Fibroblast of the conjunctiva (primary cell): ENCODE measurements around the gene PLVAP.

Experiments used
- DNase-seq: peaks from one replicate; pipeline ENCODE4 v3.0.0-alpha.2; 2010; ENCODE audit warnings: low read depth

The PLVAP gene, protein sequence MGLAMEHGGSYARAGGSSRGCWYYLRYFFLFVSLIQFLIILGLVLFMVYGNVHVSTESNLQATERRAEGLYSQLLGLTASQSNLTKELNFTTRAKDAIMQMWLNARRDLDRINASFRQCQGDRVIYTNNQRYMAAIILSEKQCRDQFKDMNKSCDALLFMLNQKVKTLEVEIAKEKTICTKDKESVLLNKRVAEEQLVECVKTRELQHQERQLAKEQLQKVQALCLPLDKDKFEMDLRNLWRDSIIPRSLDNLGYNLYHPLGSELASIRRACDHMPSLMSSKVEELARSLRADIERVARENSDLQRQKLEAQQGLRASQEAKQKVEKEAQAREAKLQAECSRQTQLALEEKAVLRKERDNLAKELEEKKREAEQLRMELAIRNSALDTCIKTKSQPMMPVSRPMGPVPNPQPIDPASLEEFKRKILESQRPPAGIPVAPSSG

DNA sequence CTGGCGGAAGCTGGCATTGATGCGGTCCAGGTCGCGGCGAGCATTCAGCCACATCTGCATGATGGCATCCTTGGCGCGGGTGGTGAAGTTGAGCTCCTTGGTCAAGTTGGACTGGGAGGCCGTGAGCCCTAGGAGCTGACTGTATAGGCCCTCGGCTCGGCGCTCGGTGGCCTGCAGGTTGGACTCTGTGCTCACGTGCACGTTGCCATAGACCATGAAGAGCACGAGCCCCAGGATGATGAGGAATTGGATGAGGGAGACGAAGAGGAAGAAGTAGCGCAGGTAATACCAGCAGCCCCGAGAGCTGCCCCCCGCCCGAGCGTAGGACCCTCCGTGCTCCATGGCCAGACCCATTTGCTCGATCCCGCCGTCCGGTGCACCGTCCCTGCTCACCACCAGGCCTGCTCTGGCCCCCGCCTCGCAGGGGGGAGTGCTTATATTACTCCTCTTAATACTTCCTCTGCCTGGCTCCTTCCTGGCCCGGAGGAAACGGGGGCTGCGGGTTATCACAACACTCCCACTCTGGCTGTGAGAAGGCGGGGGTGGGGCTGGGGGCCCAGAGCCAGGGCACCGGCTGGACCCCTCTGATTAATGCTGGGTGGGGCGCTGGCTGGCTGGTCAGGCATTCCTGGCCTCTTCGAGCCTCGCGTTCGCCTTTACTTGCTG lies at the start of gene PLVAP:
TSS of gene PLVAP (minus strand) at position 408 of the 666 bp plus-strand sequence. CDS start at position 354, 54 bp downstream.
- no peak for DNase-seq

DNA sequence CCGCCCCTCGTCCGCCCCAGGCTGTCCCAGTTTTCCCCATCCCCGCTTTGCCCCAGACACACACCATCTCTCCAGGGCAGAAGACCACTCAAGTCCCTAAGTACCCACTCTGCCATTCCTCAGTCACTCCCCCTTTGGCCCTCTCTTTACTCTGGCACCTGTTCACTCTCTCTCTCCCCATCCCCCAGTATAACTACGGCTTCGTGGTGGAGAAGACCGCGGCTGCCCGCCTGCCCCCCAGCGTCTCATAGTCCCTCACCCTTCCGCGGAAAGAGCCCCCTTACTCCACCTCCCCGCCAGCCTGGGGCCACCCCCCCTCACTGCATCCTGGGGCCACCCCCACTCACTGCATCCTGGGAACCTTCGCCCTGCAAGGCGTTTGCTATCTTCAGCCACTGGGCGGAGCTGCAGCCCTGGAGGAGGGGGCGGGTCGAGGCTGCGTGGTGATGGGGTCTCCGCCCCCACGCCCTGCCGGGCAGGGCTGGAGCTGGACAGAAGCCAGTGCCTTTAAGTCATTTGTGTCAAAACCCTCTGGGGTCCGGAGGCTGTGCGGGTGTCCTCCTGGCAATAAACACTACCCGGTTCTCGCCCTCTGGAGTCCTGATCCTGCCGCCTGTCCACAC lies 47.7 kb upstream of the PLVAP start:
- peak; percentile 9 for DNase-seq

DNA sequence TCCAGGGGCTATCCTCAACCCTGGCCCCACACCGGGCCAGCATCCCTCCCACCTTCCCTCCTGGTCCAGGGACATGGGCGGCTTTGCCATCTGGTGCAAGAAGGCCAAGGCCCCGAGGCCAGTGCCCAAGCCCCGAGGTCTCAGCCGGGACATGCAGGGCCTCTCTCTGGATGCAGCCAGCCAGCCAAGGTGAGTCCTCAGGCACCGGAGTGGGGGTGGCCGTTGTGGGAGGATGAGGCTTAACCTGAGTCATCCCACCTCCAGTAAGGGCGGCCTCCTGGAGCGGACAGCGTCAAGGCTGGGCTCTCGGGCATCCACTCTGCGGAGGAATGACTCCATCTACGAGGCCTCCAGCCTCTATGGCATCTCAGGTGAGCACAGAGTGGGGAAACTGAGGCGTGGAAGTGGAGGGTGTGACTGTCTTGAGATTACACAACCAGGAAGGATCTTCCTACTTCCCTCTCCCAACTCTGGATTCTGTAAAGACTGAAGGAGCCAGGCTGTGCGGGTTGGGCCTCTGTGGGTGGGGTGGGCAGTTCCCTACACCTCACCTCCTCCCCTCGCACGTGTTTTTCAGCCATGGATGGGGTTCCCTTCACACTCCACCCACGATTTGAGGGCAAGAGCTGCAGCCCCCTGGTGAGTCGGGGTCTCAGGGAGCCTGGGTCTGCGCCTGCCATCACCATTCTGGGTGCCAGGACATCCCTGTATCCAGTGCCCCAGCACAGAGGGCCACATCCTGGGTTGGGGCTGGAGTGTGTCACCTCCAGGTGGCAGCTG lies 46.5 kb upstream of the PLVAP start:
- no peak for DNase-seq

DNA sequence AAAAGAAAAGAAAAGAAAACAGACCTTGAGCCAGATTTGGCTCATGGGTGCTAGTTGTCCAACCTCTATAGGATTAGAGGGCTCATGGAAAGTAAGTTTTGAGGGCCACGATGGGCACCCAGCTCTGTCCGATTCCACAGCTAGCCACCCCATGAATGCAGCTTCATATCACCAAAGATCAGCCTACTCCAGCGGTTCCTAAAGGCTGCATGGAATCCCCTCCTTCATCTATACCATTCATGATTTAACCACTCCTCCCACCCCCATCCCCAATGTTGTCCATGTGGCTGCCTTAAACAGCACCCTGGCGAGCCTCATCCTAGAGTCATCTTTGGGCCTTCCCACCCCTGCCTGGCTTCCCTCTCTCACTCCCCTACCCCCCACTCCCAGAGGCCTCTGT lies 44.8 kb upstream of the PLVAP start:
- DNase-seq: no peak

DNA sequence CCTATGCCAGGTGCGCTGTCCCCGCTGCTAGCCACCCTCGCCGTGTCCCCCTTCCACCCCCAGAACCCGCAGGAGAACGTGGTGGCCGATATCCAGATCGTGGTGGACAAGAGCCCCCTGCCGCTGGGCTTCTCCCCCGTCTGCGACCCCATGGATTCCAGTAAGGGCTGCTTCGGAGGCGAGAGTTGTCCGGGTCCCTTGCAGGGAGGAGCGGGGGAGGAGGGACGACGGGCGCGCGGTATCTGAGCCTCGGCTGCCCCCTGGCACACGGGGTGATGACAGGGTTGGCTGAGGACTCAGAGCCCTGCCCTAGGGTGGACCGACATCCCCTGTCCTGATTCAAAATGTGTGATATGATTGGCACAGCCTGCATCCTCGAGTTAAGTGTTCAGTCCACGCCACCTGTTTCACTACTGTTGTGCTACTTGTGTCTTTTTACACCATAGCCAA lies 43.4 kb upstream of the PLVAP start:
- no peak for DNase-seq

DNA sequence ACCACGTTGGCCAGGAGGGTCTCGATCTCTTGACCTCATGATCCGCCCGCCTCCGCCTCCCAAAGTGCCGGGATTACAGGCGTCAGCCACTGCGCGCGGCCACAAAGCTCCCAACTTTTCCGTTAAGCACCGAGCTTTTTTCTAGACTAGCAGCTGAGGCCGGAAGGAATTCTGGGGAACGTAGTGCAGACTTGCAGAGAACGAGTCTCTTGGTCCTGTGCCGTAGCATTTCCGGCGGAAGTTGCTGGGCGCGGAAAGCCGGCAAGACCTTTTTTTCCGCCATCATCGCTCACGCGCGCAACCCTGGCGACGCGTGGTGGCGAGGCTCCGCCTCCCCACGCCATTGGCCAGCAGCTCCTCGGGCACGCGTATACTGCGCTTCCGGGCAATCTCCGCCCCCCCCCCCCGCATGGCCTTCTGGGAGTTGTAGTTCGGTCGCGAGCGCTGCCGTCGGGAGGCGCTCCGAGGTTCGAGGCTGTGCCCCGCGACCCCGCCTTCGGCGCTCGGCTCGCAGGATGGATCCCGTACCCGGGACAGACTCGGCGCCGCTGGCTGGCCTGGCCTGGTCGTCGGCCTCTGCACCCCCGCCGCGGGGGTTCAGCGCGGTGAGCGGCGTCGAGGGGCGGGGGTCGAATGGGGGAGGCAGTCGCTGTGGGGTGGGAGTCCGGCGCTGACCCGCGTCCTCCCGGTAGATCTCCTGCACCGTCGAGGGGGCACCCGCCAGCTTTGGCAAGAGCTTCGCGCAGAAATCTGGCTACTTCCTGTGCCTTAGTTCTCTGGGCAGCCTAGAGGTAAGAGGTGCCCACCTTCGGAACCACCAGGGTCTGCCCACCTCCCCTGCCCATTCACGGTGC lies 42.7 kb upstream of the PLVAP start, which contains the start of gene MVB12A:
TSS of gene MVB12A (plus strand) at position 427 of the 854 bp plus-strand sequence. CDS start at position 516, 89 bp downstream.
- DNase-seq: peak; percentile 99

DNA sequence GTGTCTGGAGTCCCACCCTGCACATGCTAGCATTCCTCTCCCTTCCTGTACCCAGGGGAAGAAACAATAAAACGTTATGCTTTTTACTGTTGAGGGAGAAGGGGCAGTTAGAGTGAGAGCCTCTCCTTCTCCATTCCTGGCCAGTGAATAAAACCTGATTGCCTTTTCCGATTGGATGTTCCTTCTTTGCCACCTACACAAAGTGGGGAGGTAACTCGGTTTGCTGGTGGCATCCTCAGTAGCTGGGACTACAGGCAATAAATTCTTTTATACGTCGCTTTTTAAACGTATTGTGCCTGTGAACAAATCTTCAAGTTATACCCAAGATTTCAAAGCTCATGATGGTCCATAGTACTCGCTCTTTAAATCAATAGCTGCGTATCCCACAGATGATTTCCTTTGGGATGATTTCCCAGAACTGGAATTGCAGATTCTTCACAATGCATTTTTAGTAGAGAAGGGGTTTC lies 42.0 kb upstream of the PLVAP start:
- DNase-seq: no peak

DNA sequence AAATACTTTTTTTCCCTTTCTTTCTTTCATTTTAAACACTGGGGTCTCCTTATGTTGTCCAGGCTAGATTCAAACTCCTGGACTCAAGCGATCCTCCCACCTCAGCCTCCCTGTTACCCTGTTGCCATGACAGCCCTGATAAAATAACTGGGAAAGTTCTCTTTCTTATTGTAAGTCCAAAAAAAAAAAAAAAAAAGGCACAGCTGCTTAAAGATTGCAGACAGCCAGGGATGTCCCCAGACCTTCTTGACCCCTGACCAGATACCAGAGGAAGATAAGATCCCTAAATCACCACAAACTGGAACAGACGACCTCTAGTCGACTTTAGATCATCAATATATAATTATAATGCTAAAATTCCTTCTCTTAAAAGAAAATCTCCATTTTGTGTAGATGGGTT lies 41.6 kb upstream of the PLVAP start:
- DNase-seq: no peak

DNA sequence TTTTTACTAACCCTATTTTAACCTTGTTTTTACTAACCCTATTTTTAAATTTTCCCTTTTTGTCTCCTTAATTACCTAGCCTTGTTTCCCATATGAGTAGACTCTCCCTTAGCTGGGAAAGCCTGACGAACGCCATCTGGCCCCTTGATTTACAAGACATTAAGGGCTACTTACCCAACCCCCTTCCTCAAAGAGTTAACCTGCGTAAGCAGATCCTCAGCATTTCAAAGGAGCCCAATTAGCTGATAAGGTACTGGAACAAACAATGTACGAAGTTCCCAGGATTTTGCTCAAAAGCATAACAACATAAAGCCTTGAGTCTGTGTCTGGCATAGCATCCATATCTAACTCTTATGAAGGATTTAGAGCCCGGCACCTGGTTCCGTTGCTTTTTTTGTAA lies 38.0 kb upstream of the PLVAP start:
- DNase-seq: no peak

DNA sequence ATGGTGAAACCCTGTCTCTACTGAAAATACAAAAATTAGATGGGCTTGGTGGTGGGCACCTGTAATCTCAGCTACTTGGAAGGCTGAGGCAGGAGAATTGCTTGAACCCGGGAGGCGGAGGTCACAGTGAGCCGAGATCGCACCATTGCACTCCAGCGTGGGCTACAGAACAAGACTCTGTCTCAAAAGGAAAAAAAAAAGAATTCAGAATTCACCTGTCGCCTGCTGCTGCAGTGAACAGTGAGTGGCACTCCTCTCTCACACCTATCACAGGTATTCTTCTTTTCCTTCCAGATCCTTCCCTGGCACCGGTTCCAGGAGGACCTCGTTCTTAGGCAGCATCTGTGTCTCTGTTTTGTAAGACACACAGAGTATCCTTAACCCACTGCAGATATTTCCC lies 37.0 kb upstream of the PLVAP start:
- DNase-seq: no peak

DNA sequence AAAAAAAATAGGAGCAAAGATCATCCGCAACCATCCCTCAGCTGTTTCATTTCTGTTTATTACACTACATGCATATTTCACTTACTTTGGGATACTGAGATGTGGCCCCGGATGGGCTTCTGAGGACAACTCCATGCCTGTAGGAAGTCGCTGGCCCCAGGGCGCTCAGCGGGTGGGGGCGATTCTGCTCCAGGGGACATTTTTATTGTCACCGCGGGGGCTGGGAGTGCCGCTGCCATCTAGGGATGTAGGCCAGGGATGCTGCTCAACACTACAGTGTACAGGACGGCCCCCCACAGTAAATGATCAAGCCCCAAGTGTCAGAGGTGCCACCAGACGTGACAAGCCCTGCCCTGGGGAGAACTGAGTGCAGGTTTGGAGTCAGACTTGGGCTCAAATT lies 34.7 kb upstream of the PLVAP start:
- DNase-seq: no peak

DNA sequence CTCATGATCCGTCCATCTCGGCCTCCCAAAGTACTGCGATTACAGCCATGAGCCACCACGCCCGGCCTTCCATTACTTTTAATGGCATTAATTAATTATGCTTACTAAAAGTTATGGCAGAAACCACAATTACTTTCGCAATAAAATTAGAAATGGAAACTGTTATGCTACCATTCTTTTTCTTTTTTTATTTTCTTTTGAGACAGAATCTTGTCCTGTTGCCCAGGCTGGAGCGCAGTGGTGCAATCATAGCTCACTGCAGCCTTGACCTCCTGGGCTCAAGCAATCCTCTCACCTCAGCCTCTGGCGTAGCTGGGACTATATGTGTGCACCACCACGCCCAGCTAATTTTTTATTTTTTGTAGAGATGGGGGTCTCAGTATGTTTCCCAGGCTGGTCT lies 32.8 kb upstream of the PLVAP start:
- no peak for DNase-seq

DNA sequence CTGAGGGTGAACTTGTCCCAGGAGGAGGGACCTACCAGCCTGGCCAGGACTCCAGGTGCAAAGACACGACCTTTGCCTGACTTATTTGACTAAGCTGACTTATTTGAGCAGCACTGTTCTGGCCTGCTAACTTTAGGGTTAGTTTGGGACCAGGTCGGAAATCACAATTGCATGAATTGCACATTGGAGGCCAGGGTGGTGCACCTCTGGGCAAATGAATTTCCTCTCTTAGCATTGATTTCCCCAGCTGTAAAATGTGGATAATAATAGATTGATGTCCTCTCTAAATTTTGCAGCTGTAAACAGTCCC lies 29.7 kb upstream of the PLVAP start:
- no peak for DNase-seq

DNA sequence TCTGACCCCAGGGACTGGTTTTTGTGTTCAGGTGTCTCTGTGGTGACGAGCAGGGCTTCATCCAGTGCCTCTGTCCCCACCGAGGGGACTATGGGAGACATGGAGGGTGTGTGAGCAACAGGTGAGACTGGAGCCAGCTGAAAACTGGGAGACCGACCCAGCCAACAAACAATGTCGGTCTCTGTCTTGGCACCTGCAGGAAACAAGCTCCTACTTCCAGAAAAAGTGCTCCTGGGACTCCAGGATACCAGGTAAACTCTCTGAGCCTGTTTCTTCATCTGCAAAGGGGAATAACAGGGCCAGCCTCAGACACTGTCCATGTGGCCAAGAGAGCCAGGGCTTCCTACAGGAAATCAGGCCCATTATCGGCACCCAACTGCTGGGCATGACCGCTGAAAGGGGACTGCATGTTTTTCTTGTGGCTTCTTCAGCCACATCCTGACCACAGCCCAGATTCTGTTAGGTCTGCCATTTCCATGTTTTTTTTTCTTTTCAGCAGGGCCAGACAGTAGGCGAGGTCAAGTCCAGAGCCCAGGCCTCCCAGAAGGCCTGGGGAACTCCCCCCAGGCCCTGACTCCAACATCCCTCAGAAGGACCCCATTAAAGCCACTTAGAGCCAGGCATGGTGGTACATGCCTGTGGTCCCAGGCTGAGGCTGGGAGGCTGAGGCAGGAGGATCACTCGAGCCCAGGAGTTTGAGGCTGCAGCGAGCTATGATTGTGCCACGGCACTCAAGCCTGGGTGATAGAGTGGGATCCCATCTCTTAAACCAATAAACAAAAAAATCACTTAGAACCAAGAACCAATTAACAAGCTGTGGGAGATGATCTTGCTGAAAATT lies 29.1 kb upstream of the PLVAP start:
- no peak for DNase-seq

DNA sequence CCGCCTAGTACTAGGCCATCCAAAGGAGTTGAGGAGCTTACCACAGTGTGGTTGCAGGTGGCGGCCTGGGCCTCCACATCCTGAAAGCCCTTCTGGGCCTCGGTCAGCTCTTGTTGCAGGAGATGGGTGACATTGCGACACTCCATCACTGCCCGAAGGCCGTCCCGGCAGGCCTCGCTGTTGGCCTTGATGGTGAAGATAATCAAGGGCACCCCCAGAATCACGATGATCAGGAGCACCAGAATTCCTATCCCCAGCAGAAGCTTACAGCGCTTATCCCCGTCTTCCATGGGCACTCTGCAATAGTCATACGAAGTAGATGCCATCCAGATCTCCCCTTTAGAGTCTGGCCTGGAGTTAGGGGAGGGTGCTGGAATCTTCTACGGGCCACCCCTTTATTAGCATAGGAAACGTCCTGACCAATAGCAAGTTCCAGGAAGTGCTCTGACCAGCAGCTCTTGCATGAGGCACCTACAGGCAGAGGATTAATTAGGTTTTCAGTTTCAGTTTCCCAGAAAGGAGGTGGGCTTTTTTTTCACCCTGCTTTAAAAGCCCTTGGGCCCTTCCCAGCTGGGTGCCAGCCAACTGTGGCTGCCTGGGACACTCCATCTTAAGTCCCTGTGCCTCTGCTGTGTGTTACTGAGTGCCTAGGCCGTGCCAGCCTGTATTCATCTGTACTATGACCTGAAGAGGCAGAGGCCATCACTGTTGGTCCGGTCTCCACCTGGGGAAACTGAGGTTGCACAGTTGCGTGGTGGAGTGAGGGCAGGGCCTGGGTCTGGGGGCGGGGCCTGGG lies 28.3 kb upstream of the PLVAP start, which contains the start of gene BST2:
TSS of gene BST2 (minus strand) at position 381 of the 796 bp plus-strand sequence. CDS start at position 326, 55 bp downstream.
- no peak for DNase-seq

DNA sequence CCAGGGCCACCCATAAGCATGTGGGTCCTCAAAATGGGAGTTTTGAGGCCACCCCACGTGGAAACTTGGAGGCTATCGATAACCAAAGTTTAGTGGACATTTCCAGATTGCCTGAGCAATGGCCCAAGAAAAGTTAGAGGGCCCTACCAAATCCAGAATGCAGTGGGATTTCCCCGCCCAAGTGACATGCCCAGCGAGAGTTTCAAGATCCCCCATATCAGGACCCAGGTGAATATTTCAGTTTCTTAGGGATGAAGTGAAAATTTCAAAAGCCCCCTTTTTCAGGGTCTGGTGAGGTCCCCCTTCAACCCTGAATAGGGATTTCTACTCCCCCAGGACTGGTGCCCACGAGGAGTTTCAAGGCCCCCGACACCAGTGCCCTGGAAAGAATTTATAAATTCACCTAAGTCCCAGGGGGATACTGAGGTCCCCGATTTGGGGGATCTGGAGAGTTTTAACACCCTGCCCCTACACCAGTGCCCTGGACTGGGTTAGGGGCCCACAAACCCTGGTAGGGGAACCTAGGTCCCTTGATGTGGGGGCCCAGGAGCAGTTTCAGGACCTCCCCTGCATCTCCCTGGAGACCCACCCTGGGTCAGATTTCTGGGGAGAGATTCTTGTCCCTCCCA lies 27.6 kb upstream of the PLVAP start:
- DNase-seq: no peak

DNA sequence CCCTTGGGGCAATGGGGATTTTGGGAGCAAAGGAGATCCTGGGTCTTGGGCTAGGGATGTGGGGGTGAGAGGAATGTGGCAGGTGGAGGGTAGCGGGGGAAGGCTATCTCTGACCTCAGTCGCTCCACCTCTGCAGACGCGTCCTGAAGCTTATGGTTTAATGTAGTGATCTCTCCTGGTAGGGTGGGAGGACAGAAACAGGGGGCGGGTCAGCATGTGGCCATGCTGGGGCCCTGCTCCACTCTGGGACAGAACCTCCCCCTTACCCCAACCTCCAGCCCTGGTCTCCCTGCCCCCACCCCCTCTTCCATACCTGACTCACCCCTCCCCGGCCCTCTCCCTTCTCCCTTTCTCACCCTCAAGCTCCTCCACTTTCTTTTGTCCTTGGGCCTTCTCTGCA lies 26.9 kb upstream of the PLVAP start:
- no peak for DNase-seq

DNA sequence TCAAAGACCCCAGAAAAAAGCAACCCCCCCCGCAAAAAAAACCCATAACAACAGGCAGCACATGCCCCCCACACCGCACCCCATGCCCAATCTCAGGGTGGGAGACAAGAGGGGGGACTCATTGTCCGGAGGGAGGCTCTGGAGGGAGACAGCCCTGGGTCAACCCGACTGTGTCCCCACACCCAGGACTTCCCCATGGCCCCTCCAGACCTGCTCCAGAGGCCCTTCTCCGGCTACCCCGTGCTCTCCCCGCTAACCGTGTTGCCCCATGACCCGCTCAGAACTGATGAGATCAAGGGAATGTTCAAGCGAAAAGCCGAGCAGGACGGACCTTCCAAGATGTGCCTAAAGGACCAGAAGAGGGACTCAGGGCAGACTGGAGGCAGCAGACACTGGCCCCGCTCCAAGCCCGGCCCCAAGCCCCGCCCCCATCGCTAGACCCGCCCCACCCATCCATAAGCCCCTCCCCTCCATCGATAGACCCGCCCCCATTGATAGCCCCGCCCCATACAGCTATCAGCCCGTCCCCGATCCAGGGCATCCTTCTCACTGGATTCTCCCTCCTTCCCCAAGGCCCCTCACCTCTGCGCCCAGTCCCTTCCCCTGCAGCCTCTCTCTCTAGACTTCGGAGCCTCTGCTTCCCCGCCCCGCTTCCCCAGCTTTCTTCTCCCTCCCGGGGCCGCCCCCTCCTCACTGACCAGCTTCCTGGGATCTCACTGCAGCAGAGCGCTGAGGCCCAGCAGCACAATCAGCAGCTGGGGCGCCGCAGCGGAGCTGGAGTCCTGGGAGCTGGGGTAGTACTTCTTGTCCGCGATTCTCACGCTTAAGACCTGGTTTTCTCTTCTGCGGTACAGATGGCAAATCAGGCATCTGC lies 26.1 kb upstream of the PLVAP start:
- DNase-seq: no peak
